GM19043 (cell line): ENCODE results near the gene MDFIC.
A peak's percentile ranks its signal among the peaks of the same experiment; 100 is the strongest.

ENCODE experiments used
- ATAC-seq: cut with Tn5 transposase; IDR thresholded peaks from one replicate; pipeline ENCODE4 v1.9.1; 2021; ENCODE audit warnings: low read depth; ENCODE audit not compliant: unreplicated experiment

The MDFIC gene

DNA sequence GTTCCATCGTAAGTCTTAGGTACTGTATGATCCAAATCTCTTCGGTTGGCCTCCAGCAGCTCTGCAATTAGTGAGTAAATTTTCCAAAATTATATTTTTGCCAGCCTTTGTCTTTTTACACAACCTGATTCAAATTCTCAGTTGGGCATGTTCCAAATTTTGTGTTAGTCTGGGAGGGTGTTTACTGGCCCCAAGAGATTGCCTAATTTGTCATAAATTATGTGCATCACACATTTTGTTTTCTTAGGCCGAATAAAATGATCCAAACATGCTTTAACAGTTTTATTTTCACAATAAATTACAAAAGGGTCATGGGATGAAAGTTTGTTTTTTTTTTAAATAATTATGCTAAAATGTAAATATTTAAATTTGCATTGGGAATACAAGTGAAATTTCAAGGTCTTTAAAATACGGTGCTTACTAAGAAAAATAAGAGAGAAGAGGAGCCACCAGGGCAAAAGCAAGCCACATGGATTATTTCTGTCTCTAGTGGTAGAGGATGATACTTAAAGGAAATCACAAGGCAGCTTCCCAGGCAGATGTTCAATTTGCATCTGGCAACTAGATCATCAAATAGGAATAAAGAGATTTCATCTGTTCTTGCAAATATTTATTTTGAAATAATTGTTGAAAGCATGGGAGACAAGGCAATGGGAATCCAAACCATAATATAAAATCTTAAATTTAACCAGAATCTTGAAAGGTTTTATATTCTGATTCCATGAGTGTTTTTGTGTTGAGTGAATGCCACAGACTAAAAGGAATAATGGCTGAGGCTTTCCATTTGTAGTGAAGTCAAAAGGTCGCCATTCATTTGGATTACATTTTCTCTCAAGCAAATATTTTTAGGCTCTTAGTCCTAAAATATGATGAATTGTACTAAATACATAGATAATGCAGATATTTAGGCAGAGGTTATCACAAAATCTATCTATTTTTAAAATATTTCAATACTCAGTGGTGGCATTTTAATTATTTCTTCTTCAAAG lies 111.1 kb downstream of the MDFIC start:
- ATAC-seq = no peak

DNA sequence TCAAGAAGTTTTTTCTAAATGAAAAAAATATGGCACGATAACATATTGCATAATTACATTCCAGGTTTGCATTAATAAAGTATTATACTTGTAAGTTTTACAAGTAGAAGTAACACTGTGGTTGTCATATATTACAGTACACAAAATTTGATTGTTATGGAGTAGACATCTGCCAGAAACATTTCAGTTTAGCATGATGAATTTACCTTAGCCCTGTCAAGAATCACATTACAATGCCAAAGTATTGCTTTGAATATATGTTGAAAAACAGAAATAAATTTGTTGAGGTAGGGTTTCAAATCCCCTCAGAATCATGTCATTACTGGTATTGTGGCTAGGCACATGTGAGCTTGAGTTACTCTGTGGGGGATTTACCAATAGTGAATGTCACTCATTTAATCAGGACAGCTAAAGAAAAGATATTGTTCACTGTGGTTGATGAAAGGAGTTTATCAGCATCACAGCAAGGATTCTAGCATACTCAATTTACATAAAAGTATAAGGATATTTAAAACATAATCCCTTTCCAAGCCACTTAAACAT lies 112.1 kb downstream of the MDFIC start:
- ATAC-seq = no peak

DNA sequence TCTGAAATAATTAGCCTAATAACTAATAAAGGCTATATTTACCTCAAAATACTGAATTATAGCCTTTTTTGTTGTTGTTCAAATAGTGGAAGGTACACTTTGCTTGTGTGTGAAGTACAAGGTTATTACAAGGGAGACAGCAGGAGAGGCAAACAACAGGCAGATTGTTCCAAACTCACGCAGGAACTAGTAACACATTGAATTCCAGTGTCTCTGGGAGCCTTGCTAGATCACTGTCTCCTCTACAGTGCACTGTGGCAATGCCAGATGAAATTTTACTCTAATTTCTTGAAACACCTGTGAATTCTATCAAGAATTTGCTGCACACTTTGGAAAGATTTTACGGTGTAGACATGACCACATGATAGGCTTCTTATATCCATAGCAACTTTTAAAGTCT lies 112.6 kb downstream of the MDFIC start:
- ATAC-seq = no peak

DNA sequence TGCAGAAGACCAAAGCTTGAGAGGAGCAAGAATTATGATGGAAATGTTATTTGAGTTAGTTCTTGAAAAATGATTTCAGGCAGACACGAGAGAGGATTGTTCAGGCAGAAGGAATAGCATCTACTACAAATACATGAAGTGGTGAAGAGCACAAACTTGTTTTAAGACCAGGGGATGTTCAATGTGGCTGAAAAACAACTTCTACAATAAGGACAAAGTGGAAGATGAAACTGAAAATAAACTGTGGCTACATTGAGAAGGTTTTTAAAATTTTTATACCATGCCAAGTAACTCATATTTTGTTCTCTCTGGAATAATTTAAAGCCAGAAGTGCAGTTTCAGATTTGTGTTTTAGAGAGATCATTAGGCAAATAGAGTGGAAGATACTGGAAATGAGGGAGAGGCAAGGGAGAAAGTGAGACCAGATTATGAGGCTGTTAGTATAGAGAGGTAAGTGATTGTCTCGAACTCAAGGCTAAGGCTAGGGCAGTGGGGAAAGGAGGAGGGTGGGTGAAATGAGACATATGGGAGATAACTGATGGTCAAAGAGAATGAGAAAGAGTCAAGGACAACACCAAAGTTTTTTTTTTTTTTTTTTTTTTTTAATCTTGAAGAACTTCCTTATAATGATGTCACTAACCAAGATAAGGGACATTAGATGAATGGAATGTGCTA lies 115.4 kb downstream of the MDFIC start:
- no peak for ATAC-seq

DNA sequence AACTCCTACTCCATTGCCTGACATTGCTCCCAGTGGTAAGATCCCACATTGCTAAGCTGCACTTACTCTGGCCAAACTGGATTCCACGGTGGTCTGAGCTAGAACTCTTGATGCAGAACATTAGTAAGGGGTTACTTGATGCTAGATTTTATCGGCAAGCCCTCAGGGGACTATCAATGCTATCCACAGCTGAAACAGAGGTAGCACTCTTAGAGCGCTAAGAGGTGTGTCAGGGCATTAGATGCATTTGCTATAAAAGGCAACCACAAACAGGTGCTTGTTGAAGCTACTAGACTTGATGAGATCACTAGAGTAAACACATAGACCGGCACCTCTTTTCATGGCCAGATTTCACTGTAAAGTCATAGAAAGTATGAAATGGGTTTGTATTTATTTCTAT lies 116.3 kb downstream of the MDFIC start:
- ATAC-seq = no peak

DNA sequence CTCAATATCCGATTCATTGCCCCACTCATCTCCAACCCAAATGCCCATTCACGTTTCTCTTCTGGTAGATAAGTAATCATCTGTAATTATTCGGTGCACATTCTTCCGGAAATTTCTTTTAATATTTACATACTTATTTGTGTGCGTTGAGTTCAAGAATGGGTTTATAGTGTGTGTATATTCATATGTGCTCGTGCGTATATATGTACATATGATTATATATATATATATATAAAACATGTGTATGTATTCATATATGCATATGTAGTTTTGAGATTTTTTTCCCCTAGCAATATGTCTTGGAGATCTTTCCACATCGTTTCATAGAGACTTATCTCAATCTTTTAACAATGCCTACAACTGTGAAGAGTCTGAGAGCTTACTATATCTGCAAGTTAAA lies 118.2 kb downstream of the MDFIC start:
- ATAC-seq = no peak

DNA sequence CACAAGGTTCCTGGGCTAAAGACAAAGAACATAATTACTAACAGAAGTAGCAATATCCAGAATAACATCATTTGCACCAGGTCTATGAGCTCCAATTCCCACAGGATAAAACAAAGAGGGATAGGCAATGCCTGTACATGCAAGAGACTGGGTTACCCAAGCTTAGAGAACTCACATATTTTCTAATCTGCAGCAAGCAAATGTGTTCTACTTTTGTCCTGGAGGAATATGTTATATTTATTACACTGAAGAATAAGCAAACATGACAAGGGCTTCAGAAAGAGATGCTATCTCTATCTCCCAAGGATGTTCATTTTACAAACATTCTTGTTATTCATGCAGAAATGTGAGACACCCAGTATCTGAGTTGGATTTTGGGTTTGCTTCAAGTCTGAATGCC lies 118.6 kb downstream of the MDFIC start:
- no peak for ATAC-seq

DNA sequence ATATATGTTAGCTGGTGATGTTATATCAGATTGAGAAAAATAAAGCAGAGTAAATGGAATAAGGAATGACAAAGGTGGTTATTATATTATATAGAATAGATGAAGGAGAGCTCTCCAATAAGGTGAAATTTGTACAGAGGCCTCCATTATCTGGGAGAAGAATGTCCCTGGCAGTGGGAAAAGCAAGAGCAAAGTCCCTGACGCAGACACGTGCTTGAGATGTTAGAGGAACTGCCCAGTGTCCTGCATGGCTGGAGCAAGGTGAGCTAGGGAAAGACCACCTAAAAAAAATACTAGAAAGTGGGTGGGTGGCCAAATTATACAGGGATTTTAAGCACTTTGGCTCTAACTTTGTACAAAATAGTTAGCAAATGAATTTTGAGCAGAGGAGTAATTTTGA lies 120.7 kb downstream of the MDFIC start:
- no peak for ATAC-seq

DNA sequence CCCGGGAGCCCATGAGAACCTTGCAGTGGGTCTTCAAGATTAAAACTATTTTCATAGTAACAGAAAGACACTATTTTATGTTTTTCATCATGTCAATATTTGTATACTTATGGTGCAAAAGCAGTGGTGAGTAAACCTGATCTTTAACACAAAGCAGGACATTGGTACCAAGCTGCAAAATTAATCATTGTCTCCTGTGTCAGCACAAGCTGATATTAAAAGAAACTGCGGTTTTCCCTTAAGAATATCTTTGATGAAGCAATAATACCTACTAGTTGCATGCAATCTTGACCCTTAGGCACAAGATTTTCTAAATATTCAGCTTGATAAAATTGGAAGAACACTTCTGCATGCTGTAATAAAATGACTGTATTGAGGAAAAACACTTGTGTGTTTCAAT lies 121.7 kb downstream of the MDFIC start:
- no peak for ATAC-seq

DNA sequence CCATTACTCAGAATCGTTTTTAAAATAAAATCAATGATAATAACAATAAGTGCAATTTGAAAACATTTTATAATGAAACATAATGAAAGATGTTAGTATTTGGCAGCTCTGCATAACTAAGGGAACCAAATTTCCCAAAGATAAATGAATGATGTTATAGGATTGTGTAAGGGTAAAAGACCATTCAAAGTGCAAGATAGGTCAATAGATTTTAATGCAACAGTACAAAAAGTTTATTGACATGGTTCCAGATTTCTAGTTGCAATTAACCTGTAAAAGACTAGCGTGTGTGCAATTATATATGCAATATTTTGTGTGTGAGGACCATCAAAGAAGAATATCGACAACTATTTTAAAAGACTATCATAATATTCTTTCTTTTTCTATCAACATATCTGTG lies 122.3 kb downstream of the MDFIC start:
- no peak for ATAC-seq

DNA sequence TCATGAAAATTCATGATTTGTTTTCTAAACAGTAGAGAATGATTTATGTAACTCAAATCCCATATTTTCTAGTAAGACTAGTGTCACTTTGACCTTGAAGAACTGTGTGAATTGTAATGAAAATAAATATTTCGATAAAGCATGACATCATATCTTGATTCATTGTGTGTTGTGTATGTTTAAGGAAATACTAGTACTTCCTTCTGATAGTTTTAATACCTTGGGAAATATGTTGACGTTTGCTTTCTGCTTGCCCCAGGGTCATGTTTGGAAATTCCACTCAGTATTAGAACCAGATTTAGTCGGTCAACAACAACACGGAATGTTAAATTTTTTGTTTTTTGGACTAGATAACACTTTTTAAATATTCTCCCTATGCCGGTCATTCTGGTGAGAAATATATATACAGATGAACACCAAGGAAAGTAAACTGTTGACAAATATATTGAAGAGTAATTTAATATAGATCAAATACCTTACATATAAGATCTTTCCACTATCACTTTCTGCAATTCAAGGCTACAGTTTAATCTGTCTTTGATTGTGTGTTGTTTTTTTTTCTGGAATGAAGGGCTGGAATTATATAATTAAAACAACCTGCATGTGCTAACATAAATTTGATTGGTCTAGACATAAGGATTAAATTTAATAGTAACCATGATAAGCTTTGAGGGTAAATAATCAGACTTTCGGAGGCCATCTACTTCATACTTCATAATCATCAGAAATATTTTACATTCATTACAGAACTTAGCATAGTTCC lies 126.2 kb downstream of the MDFIC start:
- ATAC-seq = no peak

DNA sequence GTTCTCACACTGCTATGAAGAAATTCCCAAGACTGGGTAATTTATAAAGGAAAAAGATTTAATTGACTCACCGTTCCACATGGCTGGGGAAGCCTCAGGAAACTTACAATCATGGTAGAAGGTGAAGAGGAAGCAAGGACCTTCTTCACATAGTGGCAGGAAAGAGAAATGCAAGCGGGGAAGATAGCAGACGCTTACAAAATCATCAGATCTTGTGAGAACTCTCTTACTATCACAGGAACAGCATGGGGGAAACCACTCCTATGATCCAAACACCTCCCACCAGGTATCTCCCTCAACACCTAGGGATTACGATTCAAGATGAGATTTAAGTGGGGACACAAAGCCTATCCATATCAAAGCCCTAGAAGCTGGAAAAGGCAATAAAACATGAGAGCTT lies 130.8 kb downstream of the MDFIC start:
- no peak for ATAC-seq

DNA sequence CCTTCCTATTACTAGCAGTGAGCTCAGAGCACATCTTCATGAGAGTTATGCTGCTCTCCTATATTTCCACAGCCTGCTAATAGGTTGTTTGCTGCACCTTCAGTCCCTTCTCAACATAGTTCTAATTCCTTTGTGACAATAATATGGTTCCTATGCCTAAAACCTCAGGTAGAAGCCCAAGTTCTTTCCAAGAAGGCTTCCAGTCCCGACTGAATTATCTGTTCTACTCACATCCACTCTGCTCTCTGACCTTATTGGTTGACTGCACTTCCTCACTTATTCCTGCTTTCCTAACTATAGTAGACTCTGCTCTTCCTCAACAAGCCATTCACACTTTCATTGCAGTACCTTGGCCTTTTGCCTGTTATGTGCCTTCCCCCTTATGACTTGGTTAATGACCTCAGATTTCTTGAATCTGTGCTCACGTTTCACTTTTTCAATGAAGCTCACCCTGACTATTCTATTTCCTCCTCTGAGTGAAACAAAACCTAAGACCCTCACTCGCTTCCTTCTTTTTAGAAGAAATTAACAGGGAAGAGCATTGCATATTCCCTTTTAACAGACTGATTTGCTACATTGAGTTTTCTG lies 132.7 kb downstream of the MDFIC start:
- ATAC-seq = no peak

DNA sequence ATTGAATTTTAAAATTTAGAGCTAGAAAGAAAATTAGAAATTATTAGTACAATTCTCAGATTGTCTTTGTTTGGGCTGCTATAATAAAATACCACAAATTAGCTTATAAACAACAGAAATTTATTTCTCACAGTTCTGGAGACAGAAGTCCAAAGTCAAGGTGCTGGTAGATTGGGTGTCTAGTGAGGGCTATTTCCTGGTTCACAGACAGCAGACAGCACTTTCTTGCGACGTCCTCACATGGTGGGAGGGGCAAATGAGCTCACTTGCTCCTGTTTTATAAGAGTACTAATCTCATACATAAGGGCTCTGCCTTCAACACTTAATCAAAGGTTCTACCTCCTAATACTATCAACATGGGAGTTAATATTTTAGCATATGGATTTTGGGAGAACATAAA lies 134.1 kb downstream of the MDFIC start:
- ATAC-seq = no peak

DNA sequence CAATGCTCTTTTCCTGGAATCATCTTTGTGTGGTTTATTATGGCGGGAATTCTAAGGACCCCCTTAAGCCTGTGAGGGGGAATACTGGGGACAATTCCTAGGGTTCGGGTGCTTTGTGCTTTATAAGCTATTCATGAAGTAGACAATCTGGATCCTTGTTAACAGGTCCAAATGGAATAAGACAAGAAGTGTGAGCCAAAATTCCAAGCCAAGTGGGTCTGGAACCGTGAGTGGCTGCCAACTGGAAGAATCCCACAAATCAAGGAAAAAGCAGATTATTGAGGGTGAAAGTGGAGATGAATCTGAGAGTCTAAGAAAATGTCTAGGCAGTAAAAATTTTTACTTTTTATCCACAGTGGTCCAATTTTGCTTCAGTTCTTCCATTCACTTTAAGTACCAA lies 136.8 kb downstream of the MDFIC start:
- no peak for ATAC-seq

DNA sequence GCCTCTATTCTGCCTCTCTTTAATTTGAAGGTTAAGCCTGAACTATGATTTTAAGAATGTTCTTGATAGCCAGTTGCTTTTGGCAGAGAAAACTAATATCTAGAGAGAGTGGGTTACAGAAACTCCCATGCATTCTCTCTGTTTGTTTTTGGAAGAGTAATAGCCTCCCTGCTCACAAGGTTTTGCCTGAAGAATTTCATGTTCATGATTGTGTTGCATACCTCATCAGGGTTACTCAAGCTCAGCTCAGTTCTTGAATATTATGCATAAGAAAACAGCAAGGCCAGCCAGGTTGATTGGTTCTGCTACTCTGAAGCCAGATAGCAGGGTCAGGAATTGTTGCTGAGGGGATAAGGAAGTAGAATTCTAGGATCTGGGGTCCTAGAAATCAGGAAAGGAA lies 137.4 kb downstream of the MDFIC start:
- ATAC-seq = no peak

DNA sequence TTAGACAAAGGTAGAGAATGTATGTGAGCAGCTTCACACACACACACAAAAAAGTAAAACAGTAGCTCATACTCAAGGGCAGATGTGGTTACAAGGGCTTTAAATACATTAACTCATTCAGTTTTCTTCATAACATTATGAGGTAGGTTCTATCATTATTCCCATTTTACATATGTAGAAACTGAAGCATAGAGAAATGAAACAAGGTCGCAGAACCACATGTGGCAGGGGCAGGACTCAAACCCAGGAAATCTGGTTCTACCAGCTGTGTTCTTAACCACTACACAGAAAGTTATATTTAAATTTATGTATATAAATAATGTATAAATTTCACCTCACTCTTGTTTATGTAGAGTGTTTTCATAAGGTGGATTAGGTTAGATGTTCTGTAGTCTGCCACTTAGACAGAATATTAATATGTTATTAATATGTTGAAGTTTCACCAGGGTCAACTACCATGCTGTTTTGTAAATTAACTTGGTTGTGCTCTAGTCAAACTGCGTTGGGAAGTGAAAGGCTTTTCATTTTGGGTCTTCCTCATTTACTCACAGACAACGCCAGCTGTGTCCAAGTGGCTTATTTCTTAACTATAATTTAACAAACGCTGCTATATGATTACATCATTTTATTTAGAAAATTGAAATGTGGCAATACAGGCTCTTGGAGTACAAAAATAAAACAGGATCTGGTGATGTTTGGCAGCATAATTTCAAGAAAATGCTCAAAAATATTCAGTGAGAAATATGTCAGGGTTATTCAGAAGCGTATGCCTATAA lies 138.4 kb downstream of the MDFIC start:
- peak; percentile 69 for ATAC-seq

DNA sequence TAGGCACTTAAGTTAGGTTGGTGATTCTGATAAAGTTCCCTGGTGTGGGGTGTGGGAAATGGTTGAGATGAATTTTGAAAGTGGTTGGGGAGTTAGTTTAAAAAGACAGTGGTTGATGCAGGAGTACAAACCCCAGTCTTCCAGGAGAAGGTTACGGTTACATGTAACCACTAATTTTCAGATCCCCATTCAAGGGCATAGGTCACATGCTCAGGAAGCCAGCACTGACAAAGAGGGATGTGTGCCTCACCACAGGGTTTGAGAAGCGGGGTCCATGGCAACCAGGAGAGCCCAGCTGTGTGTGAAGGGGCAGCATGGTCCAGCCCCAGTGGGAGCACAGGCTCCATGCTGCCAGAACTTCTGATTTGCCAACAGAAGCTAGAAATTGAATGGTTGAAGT lies 144.2 kb downstream of the MDFIC start:
- peak; percentile 63 for ATAC-seq

DNA sequence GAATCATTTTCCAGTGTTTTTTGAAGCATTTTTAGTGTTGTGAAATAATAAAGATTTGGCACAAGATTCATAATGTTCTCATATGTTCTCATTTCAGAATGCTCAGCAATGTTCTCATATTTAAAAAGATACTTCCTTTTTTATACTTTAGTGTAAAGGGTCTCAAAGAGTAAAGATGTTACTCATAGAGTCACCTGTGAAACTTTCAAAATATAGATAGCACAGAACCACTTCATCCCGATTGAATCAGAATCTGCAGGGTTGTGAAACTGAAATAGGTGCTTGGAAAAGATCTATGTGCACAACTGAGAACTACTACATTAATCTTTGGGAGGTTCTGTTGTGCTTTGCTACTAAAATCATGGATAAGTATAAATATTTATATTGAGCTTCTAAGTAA lies 144.7 kb downstream of the MDFIC start:
- no peak for ATAC-seq

DNA sequence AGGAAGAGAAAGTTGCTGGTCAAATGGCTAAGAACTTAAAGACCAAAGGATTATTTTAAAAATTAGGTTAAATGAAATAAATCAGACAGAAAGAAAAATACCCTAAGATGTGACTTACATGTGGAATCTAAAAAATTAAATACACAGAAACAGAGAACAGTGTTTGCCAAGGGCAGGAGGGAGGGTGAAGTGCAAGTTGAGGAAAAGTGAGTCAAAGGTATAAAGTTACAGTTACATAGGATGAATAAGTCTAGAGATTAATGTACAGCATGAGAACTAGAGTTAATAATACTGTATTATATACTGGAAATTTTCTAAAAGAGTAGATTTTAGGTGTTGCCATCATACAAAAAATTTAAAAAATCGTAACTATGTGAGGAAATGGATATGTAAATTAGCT lies 146.3 kb downstream of the MDFIC start:
- no peak for ATAC-seq
